WTC11 (cell line): ENCODE data around the gene IRF2BP2. TPM values are rescaled to one million over a fixed set of nuclear protein-coding genes. Genes with fewer than 3 reads are reported as not detected.

Experiments
- ATAC-seq: fragments of 200-7000 bp; cut with Tn5 transposase; 2 replicates; pipeline ENCODE4 v1.10.0; 2021; ENCODE audit warnings: mild to moderate bottlenecking, moderate library complexity
- CTCF ChIA-PET: fragments of 300-600 bp; sonication (Branson Sonifier 250); formaldehyde crosslinking; loops from one replicate; lab custom pipeline; 2021; ENCODE audit warnings: antibody characterized with exemption; lab: Charles Lee
- POLR2A ChIA-PET: fragments of 350-600 bp; sonication (Branson Sonifier 250); formaldehyde crosslinking; loops from one replicate; lab custom pipeline; 2021; ENCODE audit warnings: antibody characterized with exemption; lab: Charles Lee
- DNase-seq: peaks from one replicate; pipeline ENCODE4 v3.0.0; 2021; ENCODE audit warnings: low spot score
- H3K27ac Mint-ChIP-seq: 2 replicates; pipeline ENCODE4 v1.8.0; 2021; ENCODE audit warnings: mixed read lengths
- H3K27me3 Mint-ChIP-seq: 2 replicates; pipeline ENCODE4 v1.8.0; 2021; ENCODE audit warnings: low read depth, mild to moderate bottlenecking, moderate library complexity, mixed read lengths
- H3K36me3 Mint-ChIP-seq: 2 replicates; pipeline ENCODE4 v1.8.0; 2021; ENCODE audit warnings: mixed read lengths
- H3K4me1 Mint-ChIP-seq: 2 replicates; pipeline ENCODE4 v1.8.0; 2022; ENCODE audit warnings: mixed read lengths
- H3K4me3 Mint-ChIP-seq: 2 replicates; pipeline ENCODE4 v1.8.0; 2021; ENCODE audit warnings: mild to moderate bottlenecking, moderate library complexity, mixed read lengths
- H3K9me3 Mint-ChIP-seq: 2 replicates; pipeline ENCODE4 v1.8.0; 2021; ENCODE audit warnings: mixed read lengths
- ATF1 ChIP-seq: sonication (generic); formaldehyde crosslinking; IDR thresholded peaks from 2 replicates; pipeline ENCODE4 v1.8.1; 2023; ENCODE audit warnings: mild to moderate bottlenecking, moderate library complexity, missing genetic modification reagents
- CBFB ChIP-seq: sonication (generic); formaldehyde crosslinking; IDR thresholded peaks from 2 replicates; pipeline ENCODE4 v1.8.1; 2022; ENCODE audit warnings: mild to moderate bottlenecking, low read depth, missing genetic modification reagents
- CREB1 ChIP-seq: sonication (generic); formaldehyde crosslinking; IDR thresholded peaks from 2 replicates; pipeline ENCODE4 v1.8.0; 2023; ENCODE audit warnings: mild to moderate bottlenecking, missing genetic modification reagents
- ETV6 ChIP-seq: sonication (generic); formaldehyde crosslinking; IDR thresholded peaks from 2 replicates; pipeline ENCODE4 v1.8.1; 2022; ENCODE audit warnings: mild to moderate bottlenecking, missing genetic modification reagents
- FOXP1 ChIP-seq: sonication (generic); formaldehyde crosslinking; IDR thresholded peaks from 2 replicates; pipeline ENCODE4 v1.8.0; 2022; ENCODE audit warnings: missing genetic modification reagents, mild to moderate bottlenecking, moderate library complexity, borderline replicate concordance
- GABPB1 ChIP-seq: sonication (generic); formaldehyde crosslinking; IDR thresholded peaks from 2 replicates; pipeline ENCODE4 v1.8.1; 2023; ENCODE audit warnings: mild to moderate bottlenecking, missing genetic modification reagents
- MYBL2 ChIP-seq: sonication (generic); formaldehyde crosslinking; IDR thresholded peaks from 2 replicates; pipeline ENCODE4 v1.8.1; 2023; ENCODE audit warnings: mild to moderate bottlenecking, moderate library complexity, missing genetic modification reagents
- NR2C2 ChIP-seq: sonication (generic); formaldehyde crosslinking; IDR thresholded peaks from 2 replicates; pipeline ENCODE4 v1.8.0; 2022; ENCODE audit warnings: mild to moderate bottlenecking, missing genetic modification reagents
- PRRX2 ChIP-seq: fragments of 250-450 bp; sonication (Bioruptor Pico); IDR thresholded peaks from 2 replicates; pipeline ENCODE4 v1.8.0; 2021; ENCODE audit warnings: mild to moderate bottlenecking
- SMAD4 ChIP-seq: sonication (generic); formaldehyde crosslinking; IDR thresholded peaks from 2 replicates; pipeline ENCODE4 v1.8.0; 2022; ENCODE audit warnings: mild to moderate bottlenecking, missing genetic modification reagents
- TP53 ChIP-seq: sonication (generic); formaldehyde crosslinking; IDR thresholded peaks from 2 replicates; pipeline ENCODE4 v1.8.1; 2023; ENCODE audit warnings: mild to moderate bottlenecking, missing genetic modification reagents
- ZNF219 ChIP-seq: sonication (generic); formaldehyde crosslinking; IDR thresholded peaks from 2 replicates; pipeline ENCODE4 v1.8.0; 2023; ENCODE audit warnings: missing genetic modification reagents, mild to moderate bottlenecking, borderline replicate concordance
- ZNF232 ChIP-seq: sonication (generic); formaldehyde crosslinking; IDR thresholded peaks from 2 replicates; pipeline ENCODE4 v1.8.0; 2022; ENCODE audit warnings: mild to moderate bottlenecking, missing genetic modification reagents
- ZNF416 ChIP-seq: fragments of 250-450 bp; sonication (Bioruptor Pico); IDR thresholded peaks from 2 replicates; pipeline ENCODE4 v1.9.0; 2021; ENCODE audit warnings: mild to moderate bottlenecking, inconsistent platforms
- ZNF423 ChIP-seq: fragments of 250-450 bp; sonication (Bioruptor Pico); IDR thresholded peaks from 2 replicates; pipeline ENCODE4 v2.1.2; 2022; ENCODE audit warnings: mild to moderate bottlenecking, moderate library complexity
- total RNA-seq: library from RNA; stranded (reverse); gene quantifications from 3 replicates; pipeline ENCODE4 v1.2.3, GENCODE V29; 2021
- TF ChIP-seq, protein P1 (sequence below): sonication (generic); formaldehyde crosslinking; IDR thresholded peaks from 2 replicates; pipeline ENCODE4 v1.8.0; 2022; ENCODE audit warnings: mild to moderate bottlenecking, missing genetic modification reagents
- TF ChIP-seq, protein P2 (sequence below): fragments of 250-450 bp; sonication (Bioruptor Pico); IDR thresholded peaks from 2 replicates; pipeline ENCODE4 v1.9.0; 2021; ENCODE audit warnings: moderate library complexity, mild to moderate bottlenecking, inconsistent platforms, borderline replicate concordance
- TF ChIP-seq, protein P3 (sequence below): sonication (generic); formaldehyde crosslinking; IDR thresholded peaks from 2 replicates; pipeline ENCODE4 v1.8.1; 2022; ENCODE audit warnings: low read depth, mild to moderate bottlenecking, moderate library complexity, missing genetic modification reagents, borderline replicate concordance
- TF ChIP-seq, protein P4 (sequence below): sonication (generic); formaldehyde crosslinking; IDR thresholded peaks from 2 replicates; pipeline ENCODE4 v1.8.0; 2023; ENCODE audit warnings: missing genetic modification reagents
- TF ChIP-seq, protein P5 (sequence below): sonication (generic); formaldehyde crosslinking; conservative IDR thresholded peaks from 2 replicates; pipeline ENCODE4 v1.8.1; 2022; ENCODE audit warnings: mild to moderate bottlenecking, missing genetic modification reagents
- TF ChIP-seq, protein P6 (sequence below): sonication (generic); formaldehyde crosslinking; IDR thresholded peaks from 2 replicates; pipeline ENCODE4 v1.8.0; 2022; ENCODE audit warnings: missing genetic modification reagents

Gene IRF2BP2
- total RNA-seq, 1 experiment from 2014 or later, result 70.9 TPM

DNA sequence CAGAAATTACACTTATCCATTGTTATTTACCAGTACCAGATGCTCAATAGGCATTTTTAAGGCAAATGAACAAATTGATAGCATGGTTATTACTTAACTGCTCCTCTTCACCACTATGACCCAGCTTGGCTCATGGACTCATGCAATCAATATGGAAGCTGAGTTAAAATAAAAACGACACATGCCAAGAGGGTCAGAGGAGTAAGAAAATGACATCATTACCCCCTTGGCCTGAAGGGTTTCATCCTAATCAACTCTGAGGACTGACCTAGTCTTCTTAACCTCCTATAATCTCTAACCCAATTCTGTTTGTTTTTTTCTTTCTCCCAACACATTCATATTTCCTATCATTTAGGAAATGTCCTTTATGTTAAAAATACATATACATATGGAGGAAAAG lies 41.6 kb downstream of the IRF2BP2 start (continued):
- no peak for TF ChIP-seq FOXP1
- no peak for TF ChIP-seq ZNF219 (CRISPR knock-in tag)
- TF ChIP-seq ETV6 (CRISPR knock-in tag), result no peak
- no peak for TF ChIP-seq MYBL2 (CRISPR knock-in tag)
- TF ChIP-seq, protein P1, sequence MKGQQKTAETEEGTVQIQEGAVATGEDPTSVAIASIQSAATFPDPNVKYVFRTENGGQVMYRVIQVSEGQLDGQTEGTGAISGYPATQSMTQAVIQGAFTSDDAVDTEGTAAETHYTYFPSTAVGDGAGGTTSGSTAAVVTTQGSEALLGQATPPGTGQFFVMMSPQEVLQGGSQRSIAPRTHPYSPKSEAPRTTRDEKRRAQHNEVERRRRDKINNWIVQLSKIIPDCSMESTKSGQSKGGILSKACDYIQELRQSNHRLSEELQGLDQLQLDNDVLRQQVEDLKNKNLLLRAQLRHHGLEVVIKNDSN (CRISPR knock-in tag), result no peak
- TF ChIP-seq, protein P2, sequence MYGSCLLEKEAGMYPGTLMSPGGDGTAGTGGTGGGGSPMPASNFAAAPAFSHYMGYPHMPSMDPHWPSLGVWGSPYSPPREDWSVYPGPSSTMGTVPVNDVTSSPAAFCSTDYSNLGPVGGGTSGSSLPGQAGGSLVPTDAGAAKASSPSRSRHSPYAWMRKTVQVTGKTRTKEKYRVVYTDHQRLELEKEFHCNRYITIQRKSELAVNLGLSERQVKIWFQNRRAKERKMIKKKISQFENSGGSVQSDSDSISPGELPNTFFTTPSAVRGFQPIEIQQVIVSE, result no peak
- TF ChIP-seq ZNF232 (CRISPR knock-in tag), result no peak
- no peak for TF ChIP-seq TP53 (CRISPR knock-in tag)
- no peak for TF ChIP-seq ATF1 (CRISPR knock-in tag)
- TF ChIP-seq CREB1 (CRISPR knock-in tag), result no peak
- no peak for TF ChIP-seq SMAD4 (CRISPR knock-in tag)

DNA sequence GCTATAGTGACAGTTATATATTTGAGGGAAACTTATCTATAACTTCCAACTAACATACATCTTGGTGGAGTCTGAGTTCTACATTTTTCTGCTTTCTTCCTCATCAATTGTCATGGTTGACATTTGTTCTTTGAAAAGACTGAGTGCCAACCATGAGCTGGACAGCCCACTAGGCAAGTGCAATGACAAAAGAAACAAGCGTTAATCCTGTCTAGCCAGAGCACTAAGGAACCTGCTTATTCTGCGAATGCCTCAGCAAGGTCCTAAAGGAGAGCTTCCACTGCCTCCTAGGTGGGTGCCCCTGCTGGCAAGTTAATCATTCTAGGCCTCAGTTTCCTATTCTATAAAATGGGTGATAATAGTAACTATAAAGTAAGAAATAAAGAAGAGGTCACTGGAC lies 44.8 kb downstream of the IRF2BP2 start:
- TF ChIP-seq, protein P3, sequence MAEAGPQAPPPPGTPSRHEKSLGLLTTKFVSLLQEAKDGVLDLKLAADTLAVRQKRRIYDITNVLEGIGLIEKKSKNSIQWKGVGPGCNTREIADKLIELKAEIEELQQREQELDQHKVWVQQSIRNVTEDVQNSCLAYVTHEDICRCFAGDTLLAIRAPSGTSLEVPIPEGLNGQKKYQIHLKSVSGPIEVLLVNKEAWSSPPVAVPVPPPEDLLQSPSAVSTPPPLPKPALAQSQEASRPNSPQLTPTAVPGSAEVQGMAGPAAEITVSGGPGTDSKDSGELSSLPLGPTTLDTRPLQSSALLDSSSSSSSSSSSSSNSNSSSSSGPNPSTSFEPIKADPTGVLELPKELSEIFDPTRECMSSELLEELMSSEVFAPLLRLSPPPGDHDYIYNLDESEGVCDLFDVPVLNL, result no peak
- TF ChIP-seq MYBL2 (CRISPR knock-in tag) (no peak), NR2C2 (CRISPR knock-in tag) (no peak), ZNF423 (CRISPR knock-in tag) (no peak), CREB1 (CRISPR knock-in tag) (no peak), ZNF219 (CRISPR knock-in tag) (no peak), ZNF416 (CRISPR knock-in tag) (no peak), CBFB (no peak), GABPB1 (no peak)
- TF ChIP-seq, protein P4, sequence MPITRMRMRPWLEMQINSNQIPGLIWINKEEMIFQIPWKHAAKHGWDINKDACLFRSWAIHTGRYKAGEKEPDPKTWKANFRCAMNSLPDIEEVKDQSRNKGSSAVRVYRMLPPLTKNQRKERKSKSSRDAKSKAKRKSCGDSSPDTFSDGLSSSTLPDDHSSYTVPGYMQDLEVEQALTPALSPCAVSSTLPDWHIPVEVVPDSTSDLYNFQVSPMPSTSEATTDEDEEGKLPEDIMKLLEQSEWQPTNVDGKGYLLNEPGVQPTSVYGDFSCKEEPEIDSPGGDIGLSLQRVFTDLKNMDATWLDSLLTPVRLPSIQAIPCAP (CRISPR knock-in tag), result no peak
- TF ChIP-seq, protein P5, sequence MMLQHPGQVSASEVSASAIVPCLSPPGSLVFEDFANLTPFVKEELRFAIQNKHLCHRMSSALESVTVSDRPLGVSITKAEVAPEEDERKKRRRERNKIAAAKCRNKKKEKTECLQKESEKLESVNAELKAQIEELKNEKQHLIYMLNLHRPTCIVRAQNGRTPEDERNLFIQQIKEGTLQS (CRISPR knock-in tag), result no peak
- Mint-ChIP-seq H3K9me3 (peaks cover 7% of the 10 kb centered on the region), H3K4me1 (no peaks in the 10 kb centered on the region), H3K27ac (no peak overlapping the region), H3K36me3 (peaks cover 5% of the 10 kb centered on the region), H3K4me3 (no peak overlapping the region), H3K27me3 (no peaks in the 10 kb centered on the region)
- POLR2A ChIA-PET, result no interaction called here
- DNase-seq, result no peak
- CTCF ChIA-PET, result no interaction called here
- no peak for ATAC-seq

DNA sequence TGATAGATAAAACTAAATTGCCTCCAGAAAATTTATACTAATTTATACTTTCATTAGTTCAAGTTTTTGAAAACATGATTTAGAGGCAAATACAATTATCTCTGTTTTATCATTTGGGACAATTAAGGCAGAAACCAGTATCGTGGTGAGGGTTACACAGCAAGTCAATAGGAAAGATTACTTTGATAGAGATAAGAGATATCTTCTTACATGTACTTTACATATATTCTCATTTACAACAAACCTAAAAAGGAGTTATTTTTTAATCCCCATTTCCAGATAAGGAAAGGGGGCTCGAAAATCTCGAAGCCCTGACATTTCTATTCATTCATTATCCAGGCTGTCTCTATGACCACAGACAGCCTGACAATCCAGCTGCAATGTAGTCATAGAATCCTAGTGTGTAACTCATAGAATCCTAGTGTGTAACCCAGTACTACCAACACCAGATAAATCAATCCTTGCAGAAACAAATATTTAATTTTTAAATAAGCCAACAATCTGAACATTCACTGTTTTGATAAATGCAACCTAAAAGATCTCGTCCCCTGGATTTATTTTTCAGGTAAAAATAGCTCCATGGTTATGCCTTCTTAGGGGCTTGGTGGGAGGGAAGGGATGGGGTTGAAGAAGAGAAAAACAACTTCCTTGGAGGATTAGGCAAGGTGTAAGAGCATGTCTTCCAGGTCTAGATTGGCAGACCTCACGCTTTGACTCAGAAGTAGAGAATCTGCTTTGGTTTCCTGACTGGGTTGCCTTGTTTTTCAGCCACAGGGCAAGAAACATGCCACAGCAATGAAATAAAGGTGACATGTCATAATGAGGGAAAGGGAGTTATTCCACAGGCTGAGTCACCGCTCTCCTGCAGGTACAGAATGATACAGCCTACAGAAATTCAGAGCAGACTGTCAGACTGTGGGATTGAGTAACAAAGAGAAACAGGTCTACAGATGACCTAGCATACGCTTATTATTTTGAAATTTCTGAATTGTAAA lies 45.6 kb downstream of the IRF2BP2 start:
- H3K27ac Mint-ChIP-seq, result no peak overlapping the region

More for the DNA sequence above, 45.6 kb downstream of the IRF2BP2 start:
- no peak overlapping the region for H3K4me3 Mint-ChIP-seq
- H3K27me3 Mint-ChIP-seq, result no peaks in the 10 kb centered on the region
- H3K36me3 Mint-ChIP-seq, result peaks cover 5% of the 10 kb centered on the region
- ChIA-PET POLR2A (no interaction called here), CTCF (no interaction called here)
- TF ChIP-seq, protein P6, sequence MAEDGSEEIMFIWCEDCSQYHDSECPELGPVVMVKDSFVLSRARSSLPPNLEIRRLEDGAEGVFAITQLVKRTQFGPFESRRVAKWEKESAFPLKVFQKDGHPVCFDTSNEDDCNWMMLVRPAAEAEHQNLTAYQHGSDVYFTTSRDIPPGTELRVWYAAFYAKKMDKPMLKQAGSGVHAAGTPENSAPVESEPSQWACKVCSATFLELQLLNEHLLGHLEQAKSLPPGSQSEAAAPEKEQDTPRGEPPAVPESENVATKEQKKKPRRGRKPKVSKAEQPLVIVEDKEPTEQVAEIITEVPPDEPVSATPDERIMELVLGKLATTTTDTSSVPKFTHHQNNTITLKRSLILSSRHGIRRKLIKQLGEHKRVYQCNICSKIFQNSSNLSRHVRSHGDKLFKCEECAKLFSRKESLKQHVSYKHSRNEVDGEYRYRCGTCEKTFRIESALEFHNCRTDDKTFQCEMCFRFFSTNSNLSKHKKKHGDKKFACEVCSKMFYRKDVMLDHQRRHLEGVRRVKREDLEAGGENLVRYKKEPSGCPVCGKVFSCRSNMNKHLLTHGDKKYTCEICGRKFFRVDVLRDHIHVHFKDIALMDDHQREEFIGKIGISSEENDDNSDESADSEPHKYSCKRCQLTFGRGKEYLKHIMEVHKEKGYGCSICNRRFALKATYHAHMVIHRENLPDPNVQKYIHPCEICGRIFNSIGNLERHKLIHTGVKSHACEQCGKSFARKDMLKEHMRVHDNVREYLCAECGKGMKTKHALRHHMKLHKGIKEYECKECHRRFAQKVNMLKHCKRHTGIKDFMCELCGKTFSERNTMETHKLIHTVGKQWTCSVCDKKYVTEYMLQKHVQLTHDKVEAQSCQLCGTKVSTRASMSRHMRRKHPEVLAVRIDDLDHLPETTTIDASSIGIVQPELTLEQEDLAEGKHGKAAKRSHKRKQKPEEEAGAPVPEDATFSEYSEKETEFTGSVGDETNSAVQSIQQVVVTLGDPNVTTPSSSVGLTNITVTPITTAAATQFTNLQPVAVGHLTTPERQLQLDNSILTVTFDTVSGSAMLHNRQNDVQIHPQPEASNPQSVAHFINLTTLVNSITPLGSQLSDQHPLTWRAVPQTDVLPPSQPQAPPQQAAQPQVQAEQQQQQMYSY, result no peak
- TF ChIP-seq PRRX2 (CRISPR knock-in tag), result no peak
- H3K9me3 Mint-ChIP-seq, result peaks cover 7% of the 10 kb centered on the region
- no peak for DNase-seq
- no peak for ATAC-seq
- H3K4me1 Mint-ChIP-seq, result no peaks in the 10 kb centered on the region
